ENCODE results near the gene ARAP2.
A peak's percentile ranks its signal among the peaks of the same experiment; 100 is the strongest.

The ARAP2 gene

GRCh38 chr4:36283912-36284465 is 39.7 kb upstream of the ARAP2 start:
- no peak overlapping the region for H3K9ac ChIP-seq
- H3K4me1 ChIP-seq, result peaks cover 20 to 68% (median 40%) of the 10 kb centered on the region in 10 experiments
- no peak overlapping the region for H3K27ac ChIP-seq
- H3K4me3 ChIP-seq, result no peak overlapping the region
- H3K4me2 ChIP-seq, result peak overlapping the region in 4 of 11 experiments; percentile 10 to 59 (median 25); a peak in 7 of 22 replicates
- H3K36me3 ChIP-seq, result no peaks in the 10 kb centered on the region
- TF ChIP-seq Cebpa-rat (IDR thresholded peaks at IDR 0.05), result no peak
- H3K27me3 ChIP-seq, result no peaks in the 10 kb centered on the region
- H4K20me1 ChIP-seq, result no peaks in the 10 kb centered on the region
- H3K9me3 ChIP-seq (replicated peaks in 1 of 11), result no peaks in the 10 kb centered on the region

DNA sequence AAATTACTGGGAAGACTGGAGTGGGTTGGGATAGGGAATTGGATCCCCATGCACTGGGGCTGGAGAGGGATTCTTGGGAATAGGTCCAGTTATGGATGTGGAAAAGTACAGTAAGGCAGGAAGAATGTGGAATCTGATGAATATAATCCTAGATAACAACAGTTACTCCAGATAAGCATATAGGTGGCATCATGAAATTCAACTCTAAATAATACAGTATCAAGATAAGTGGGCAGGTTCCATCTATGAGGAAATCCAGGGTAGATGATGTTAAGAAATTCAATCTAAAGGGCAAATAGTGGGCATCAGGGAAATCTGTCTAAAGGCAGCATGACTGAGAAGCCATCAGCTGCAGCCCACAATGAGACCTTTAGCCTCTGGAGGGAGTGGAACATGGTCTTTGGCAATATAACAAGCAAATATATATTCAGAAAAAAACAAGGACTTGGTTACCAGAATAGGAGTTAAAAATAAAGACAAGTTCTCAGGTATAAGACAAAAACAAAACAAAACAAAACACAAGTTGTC is 38.3 kb upstream of the ARAP2 start:
- Histone ChIP-seq H3K4me1 (peaks cover 20 to 55% (median 31%) of the 10 kb centered on the region in 10 experiments), H3K27me3 (no peaks in the 10 kb centered on the region)

GRCh38 chr4:36281384-36282106 is 37.2 kb upstream of the ARAP2 start, which contains the start of gene DTHD1:
Gene DTHD1 (plus strand): TSS chr4:36281616. CDS start chr4:36281759, 143 bp downstream.
- H3K4me3 ChIP-seq, result no peak within 1 kb of the TSS
- no peaks in the 10 kb centered on the region for H4K20me1 ChIP-seq
- H3K4me2 ChIP-seq, result peak within 1 kb of the TSS; percentile 51 to 71 (median 60)
- H3K36me3 ChIP-seq, result no peaks in the 10 kb centered on the region
- H3K27ac ChIP-seq, result peak within 1 kb of the TSS in 6 of 11 experiments; percentile 1 to 38 (median 20); a peak in 5 of 22 replicates
- no peaks in the 10 kb centered on the region for H3K27me3 ChIP-seq
- peak within 1 kb of the TSS in 1 of 11 experiments; percentile 23; a peak in 1 of 22 replicates for H3K9ac ChIP-seq
- H3K9me3 ChIP-seq (replicated peaks in 1 of 11), result no peaks in the 10 kb centered on the region
- TF ChIP-seq Cebpa-rat (IDR thresholded peaks at IDR 0.05), result no peak
- H3K4me1 ChIP-seq, result peaks cover 20 to 56% (median 30%) of the 10 kb centered on the region in 10 experiments

More for the DNA sequence above, 38.3 kb upstream of the ARAP2 start:
- TF ChIP-seq Cebpa-rat (IDR thresholded peaks at IDR 0.05), result no peak
- Histone ChIP-seq H4K20me1 (no peaks in the 10 kb centered on the region), H3K9ac (no peak overlapping the region), H3K4me3 (no peak overlapping the region), H3K27ac (no peak overlapping the region), H3K9me3 (replicated peaks in 1 of 11) (no peaks in the 10 kb centered on the region), H3K4me2 (no peak overlapping the region), H3K36me3 (no peaks in the 10 kb centered on the region)

GRCh38 chr4:36280555-36280954 is 36.2 kb upstream of the ARAP2 start:
- Histone ChIP-seq H3K27me3 (no peaks in the 10 kb centered on the region), H3K9ac (peak overlapping the region in 1 of 11 experiments; percentile 23; a peak in 1 of 22 replicates), H3K4me1 (peaks cover 16 to 46% (median 22%) of the 10 kb centered on the region in 10 experiments), H3K4me3 (no peak overlapping the region), H4K20me1 (no peaks in the 10 kb centered on the region), H3K4me2 (peak overlapping the region; percentile 51 to 71 (median 60)), H3K27ac (peak overlapping the region in 5 of 11 experiments; percentile 1 to 25 (median 18); a peak in 4 of 22 replicates), H3K9me3 (replicated peaks in 1 of 11) (no peaks in the 10 kb centered on the region), H3K36me3 (no peaks in the 10 kb centered on the region)
- no peak for TF ChIP-seq Cebpa-rat (IDR thresholded peaks at IDR 0.05)

DNA sequence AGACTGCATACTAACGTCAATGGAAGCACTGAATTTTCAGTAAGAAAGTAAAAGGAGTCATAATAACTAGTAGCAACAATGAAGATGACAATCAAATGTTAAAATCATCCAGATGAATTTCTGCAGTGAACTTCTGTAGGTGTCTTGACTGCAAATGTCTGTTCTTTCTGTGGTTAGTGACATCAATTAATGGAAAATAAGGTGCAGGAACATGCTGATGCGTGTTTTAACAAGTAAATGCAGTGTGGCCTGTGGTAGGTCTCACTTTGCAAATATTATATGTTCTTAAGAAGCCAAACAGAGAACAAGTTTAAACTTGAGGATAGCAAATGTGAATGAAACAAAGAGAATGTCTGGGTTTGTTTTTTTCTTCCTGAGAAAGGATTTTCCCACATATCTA is 34.5 kb upstream of the ARAP2 start:
- Histone ChIP-seq H3K27me3 (no peaks in the 10 kb centered on the region), H3K27ac (no peak overlapping the region), H3K4me3 (no peak overlapping the region), H3K9me3 (replicated peaks in 1 of 11) (no peaks in the 10 kb centered on the region), H3K4me1 (peaks cover 16 to 29% (median 20%) of the 10 kb centered on the region in 10 experiments), H3K36me3 (no peaks in the 10 kb centered on the region), H4K20me1 (no peaks in the 10 kb centered on the region), H3K4me2 (no peak overlapping the region), H3K9ac (no peak overlapping the region)
- TF ChIP-seq Cebpa-rat (IDR thresholded peaks at IDR 0.05), result no peak

GRCh38 chr4:36277533-36277932 is 33.2 kb upstream of the ARAP2 start:
- H3K27me3 ChIP-seq, result no peaks in the 10 kb centered on the region
- no peak overlapping the region for H3K9ac ChIP-seq
- H3K9me3 ChIP-seq (replicated peaks in 1 of 11), result no peaks in the 10 kb centered on the region
- no peak overlapping the region for H3K27ac ChIP-seq
- H3K4me3 ChIP-seq, result no peak overlapping the region
- H4K20me1 ChIP-seq, result no peaks in the 10 kb centered on the region
- no peak for TF ChIP-seq Cebpa-rat (IDR thresholded peaks at IDR 0.05)
- peaks cover 16 to 31% (median 19%) of the 10 kb centered on the region in 10 experiments for H3K4me1 ChIP-seq
- no peak overlapping the region for H3K4me2 ChIP-seq
- no peaks in the 10 kb centered on the region for H3K36me3 ChIP-seq

GRCh38 chr4:36274158-36274557 is 29.8 kb upstream of the ARAP2 start:
- Histone ChIP-seq H3K4me1 (peaks cover 0 to 13% (median 7%) of the 10 kb centered on the region in 10 experiments; a peak in 11 of 20 replicates), H3K4me2 (no peak overlapping the region), H3K9me3 (replicated peaks in 1 of 11) (peaks cover 0 to 16% (median 0%) of the 10 kb centered on the region in 11 experiments; a peak in 2 of 22 replicates), H3K4me3 (no peak overlapping the region), H4K20me1 (no peaks in the 10 kb centered on the region), H3K9ac (no peak overlapping the region), H3K27me3 (no peaks in the 10 kb centered on the region), H3K27ac (no peak overlapping the region), H3K36me3 (no peaks in the 10 kb centered on the region)
- no peak for TF ChIP-seq Cebpa-rat (IDR thresholded peaks at IDR 0.05)

DNA sequence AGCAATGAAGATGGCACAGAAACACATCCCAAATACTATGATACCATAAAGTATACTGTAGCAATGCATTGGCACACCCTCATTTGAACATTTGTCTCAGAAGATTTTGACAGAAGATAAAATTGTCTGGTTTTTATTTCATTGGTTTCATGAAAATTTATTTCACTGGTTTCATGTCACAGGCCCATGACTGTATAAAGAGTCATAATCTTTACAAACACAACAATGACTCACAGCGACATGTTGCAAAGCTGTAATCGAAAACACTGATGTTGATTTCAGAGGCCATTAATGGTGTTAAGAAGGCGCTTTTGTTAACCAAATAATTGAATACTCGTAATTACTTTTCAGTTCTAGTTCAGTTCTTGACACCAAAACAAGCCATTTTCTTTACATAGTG is 29.0 kb upstream of the ARAP2 start:
- H3K36me3 ChIP-seq, result no peaks in the 10 kb centered on the region
- no peak overlapping the region; a peak in 1 of 22 replicates for H3K4me2 ChIP-seq
- TF ChIP-seq Cebpa-rat (IDR thresholded peaks at IDR 0.05), result no peak
- H3K4me1 ChIP-seq, result peaks cover 0 to 17% (median 15%) of the 10 kb centered on the region in 10 experiments; a peak in 12 of 20 replicates
- H3K27me3 ChIP-seq, result no peaks in the 10 kb centered on the region
- H4K20me1 ChIP-seq, result no peaks in the 10 kb centered on the region
- H3K9ac ChIP-seq, result no peak overlapping the region
- no peak overlapping the region for H3K27ac ChIP-seq
- H3K9me3 ChIP-seq (replicated peaks in 1 of 11), result peaks cover 0 to 16% (median 0%) of the 10 kb centered on the region in 11 experiments; a peak in 2 of 22 replicates
- H3K4me3 ChIP-seq, result no peak overlapping the region

DNA sequence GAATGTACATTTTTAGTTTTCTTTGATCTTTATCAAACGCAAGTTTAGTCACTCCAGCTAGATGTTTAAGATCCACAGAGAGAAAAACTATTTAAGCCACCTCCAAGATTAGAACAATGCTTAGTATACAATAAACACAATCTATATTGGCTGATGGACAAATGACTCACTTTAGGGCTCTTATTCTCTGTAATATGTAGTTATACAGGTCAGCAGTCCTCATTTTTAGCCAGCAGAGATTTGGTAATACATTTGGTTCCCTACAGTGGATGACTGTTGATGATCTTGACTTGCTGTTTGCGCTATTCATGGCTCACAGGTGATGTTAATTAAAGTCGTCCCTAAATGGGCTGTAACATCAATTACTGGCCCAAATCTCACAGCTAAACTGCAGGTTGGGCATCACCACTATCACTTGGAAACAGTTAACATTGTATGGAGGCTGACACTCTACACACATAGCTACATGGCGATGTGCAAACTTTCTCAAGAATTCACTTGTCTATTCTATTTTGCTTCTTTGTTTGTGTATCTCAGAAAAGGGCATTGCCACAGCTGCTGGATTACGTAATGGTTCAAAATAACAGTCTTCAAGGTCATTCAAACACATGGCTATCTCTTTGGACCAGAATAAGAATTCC is 25.3 kb upstream of the ARAP2 start:
- peak overlapping the region in 6 of 11 experiments; percentile 5 to 30 (median 14); a peak in 3 of 22 replicates for H3K4me2 ChIP-seq
- no peak overlapping the region for H3K4me3 ChIP-seq
- peaks cover 0 to 16% (median 0%) of the 10 kb centered on the region in 11 experiments; a peak in 2 of 22 replicates for H3K9me3 ChIP-seq (replicated peaks in 1 of 11)
- no peaks in the 10 kb centered on the region for H3K27me3 ChIP-seq
- H3K36me3 ChIP-seq, result no peaks in the 10 kb centered on the region
- no peak for TF ChIP-seq Cebpa-rat (IDR thresholded peaks at IDR 0.05)
- H3K4me1 ChIP-seq, result peaks cover 6 to 51% (median 36%) of the 10 kb centered on the region in 10 experiments
- H3K9ac ChIP-seq, result no peak overlapping the region
- peak overlapping the region in 3 of 11 experiments; percentile 4 to 23 (median 21); a peak in 3 of 22 replicates for H3K27ac ChIP-seq
- no peaks in the 10 kb centered on the region for H4K20me1 ChIP-seq
